ENCODE data around the gene CLDN34. TPM values are rescaled to one million over a fixed set of nuclear protein-coding genes. Genes with fewer than 3 reads are reported as not detected.

The CLDN34 gene
- total RNA-seq, 6 experiments from 2014 or later: 0.22 to 0.39 TPM; not detected in 4

DNA sequence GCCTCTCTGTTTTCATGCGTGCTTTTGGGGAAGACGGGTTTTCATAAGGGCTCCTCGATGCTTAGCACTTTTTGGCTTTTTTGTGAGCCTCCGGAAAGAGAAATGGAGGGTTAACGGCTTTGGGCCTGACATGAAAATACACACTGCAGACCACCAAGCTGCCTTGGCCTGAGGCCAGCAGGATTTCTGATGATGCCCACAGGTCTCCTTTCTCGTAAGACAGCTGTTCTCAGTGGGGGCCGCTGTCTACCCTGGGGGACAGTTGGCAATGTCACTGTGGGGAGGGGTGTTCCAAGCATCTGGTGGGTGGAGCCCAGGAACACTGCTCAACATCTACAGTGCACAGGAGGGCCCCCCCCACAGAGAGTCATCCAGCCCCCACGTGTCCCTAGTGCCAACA is 29.4 kb upstream of the CLDN34 start:
- Histone ChIP-seq H3K27me3 (no peaks in the 10 kb centered on the region), H3K9me3 (no peaks in the 10 kb centered on the region), H3K4me1 (no peaks in the 10 kb centered on the region), H3K36me3 (peaks cover 0 to 10% (median 2%) of the 10 kb centered on the region in 4 donors), H3K27ac (no peak overlapping the region), H3K4me3 (no peak overlapping the region)
- TF ChIP-seq, protein P1, sequence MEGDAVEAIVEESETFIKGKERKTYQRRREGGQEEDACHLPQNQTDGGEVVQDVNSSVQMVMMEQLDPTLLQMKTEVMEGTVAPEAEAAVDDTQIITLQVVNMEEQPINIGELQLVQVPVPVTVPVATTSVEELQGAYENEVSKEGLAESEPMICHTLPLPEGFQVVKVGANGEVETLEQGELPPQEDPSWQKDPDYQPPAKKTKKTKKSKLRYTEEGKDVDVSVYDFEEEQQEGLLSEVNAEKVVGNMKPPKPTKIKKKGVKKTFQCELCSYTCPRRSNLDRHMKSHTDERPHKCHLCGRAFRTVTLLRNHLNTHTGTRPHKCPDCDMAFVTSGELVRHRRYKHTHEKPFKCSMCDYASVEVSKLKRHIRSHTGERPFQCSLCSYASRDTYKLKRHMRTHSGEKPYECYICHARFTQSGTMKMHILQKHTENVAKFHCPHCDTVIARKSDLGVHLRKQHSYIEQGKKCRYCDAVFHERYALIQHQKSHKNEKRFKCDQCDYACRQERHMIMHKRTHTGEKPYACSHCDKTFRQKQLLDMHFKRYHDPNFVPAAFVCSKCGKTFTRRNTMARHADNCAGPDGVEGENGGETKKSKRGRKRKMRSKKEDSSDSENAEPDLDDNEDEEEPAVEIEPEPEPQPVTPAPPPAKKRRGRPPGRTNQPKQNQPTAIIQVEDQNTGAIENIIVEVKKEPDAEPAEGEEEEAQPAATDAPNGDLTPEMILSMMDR (IDR thresholded peaks at IDR 0.05): no peak
- TF ChIP-seq POLR2A (IDR thresholded peaks at IDR 0.05): no peak
- DNase-seq: no peak
- 74% methylated on average over 3 of the region's 8 CpGs for WGBS (ENCODE audit: insufficient coverage, low coverage, low lambda C conversion rate, missing lambda C conversion rate)
- ATAC-seq: no peak
- intact Hi-C loops (cut with DNase I): no loop called here

DNA sequence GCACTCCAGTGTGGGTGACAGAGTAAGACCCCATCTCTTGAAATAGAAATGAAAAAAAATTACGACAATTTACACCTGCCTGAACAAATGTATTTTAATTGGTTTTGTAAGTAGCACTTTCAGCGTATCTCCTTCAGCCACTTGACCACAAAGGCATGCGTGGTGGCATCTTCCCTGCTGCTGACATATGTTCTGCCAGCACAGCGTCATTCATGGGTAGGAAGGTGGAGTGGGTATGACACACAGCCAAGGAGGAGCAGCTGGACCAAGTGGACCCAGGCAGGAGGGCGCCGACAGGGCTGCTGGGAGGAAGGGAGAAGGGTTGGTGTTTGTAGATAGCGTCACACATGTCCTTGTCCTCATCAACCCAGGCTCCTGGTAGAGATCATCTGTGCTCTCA is 28.6 kb upstream of the CLDN34 start:
- TF ChIP-seq POLR2A (IDR thresholded peaks at IDR 0.05): no peak
- TF ChIP-seq, protein P1 (IDR thresholded peaks at IDR 0.05): no peak
- no peak overlapping the region for H3K27ac ChIP-seq
- H3K9me3 ChIP-seq: no peaks in the 10 kb centered on the region
- WGBS (ENCODE audit: insufficient coverage, low coverage, low lambda C conversion rate, missing lambda C conversion rate): 64% methylated on average over 3 of the region's 7 CpGs
- intact Hi-C loops (cut with DNase I): no loop called here
- DNase-seq (no peak), ATAC-seq (no peak)
- no peak overlapping the region for H3K4me3 ChIP-seq
- peaks cover 0 to 10% (median 2%) of the 10 kb centered on the region in 4 donors for H3K36me3 ChIP-seq
- H3K27me3 ChIP-seq: no peaks in the 10 kb centered on the region
- no peaks in the 10 kb centered on the region for H3K4me1 ChIP-seq

DNA sequence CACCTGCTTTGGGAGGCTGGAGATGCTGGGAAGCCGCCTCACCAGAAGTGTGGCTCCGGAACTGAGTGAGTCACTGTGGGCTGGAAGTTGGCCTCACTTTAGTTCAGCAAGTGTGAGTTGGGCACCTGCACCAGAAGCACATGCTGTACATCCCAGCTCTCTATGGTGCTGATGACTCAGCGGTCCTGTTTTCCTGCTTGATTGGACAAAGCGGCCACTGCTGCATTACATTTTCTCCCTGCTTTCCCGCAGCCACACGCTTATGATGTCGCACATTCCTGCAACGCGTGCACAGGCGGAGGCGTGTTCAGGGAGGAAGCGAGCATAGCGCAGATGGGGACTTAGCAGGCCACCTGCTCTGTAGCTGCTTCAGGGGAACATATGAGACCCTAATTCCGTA is 26.7 kb upstream of the CLDN34 start:
- Histone ChIP-seq H3K9me3 (no peaks in the 10 kb centered on the region), H3K36me3 (peaks cover 0 to 10% (median 2%) of the 10 kb centered on the region in 4 donors), H3K27me3 (no peaks in the 10 kb centered on the region), H3K4me1 (no peaks in the 10 kb centered on the region), H3K4me3 (no peak overlapping the region), H3K27ac (no peak overlapping the region)
- no peak for DNase-seq
- intact Hi-C loops (cut with DNase I): no loop called here
- TF ChIP-seq, protein P1 (IDR thresholded peaks at IDR 0.05): no peak
- TF ChIP-seq POLR2A (IDR thresholded peaks at IDR 0.05): no peak
- WGBS (ENCODE audit: insufficient coverage, low coverage, low lambda C conversion rate, missing lambda C conversion rate): 98% methylated on average over 9 of the region's 14 CpGs
- ATAC-seq: no peak

DNA sequence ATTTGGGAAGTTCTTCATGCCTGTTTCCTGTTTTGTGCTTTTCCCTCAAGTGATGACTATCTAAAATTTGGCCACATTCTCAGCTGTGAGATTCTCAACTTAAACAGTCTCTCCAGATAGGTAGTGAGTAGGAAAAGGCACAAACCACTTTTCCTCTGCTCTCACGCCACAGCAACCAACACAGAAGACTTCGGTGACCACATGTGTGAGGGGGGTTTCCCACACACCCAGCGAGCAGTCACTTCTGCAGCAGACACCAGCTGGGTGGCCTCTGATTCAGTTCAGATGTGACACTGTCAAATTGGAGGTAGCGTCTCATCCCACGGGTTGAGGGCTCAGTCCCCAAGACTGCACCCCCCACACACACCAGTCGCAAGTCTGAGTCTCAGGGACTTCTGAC is 25.1 kb upstream of the CLDN34 start:
- Histone ChIP-seq H3K4me3 (no peak overlapping the region), H3K27me3 (no peaks in the 10 kb centered on the region), H3K4me1 (no peaks in the 10 kb centered on the region), H3K9me3 (no peaks in the 10 kb centered on the region), H3K36me3 (peaks cover 0 to 10% (median 5%) of the 10 kb centered on the region in 4 donors), H3K27ac (no peak overlapping the region)
- TF ChIP-seq, protein P1 (IDR thresholded peaks at IDR 0.05): no peak
- ATAC-seq (peak in 1 of 4 donors; percentile 17), DNase-seq (no peak)
- intact Hi-C loops (cut with DNase I): no loop called here
- whole genome bisulfite sequencing (ENCODE audit: insufficient coverage, low coverage, low lambda C conversion rate, missing lambda C conversion rate): 42% methylated on average over 5 of the region's 6 CpGs

DNA sequence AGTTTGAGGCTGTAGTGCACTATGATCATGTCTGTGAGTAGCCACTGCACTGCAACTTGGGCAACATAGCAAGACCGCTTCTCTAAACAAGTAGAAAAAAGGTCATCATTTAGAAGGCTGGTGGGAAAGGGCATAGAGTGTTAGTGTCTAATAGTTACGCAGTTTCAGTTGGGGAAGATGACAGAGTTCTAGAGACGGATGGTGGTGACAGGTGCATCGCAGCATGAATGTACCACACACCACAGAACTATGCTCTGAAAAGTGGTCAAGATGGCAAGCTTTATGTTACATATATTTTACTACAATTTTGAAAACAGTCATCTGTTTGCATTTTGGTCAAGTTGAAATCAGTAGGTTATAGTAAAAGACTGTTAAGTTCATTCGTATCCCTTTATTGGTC is 23.7 kb upstream of the CLDN34 start:
- intact Hi-C loops (cut with DNase I): no loop called here

More for the DNA sequence above, 23.7 kb upstream of the CLDN34 start:
- TF ChIP-seq POLR2A (IDR thresholded peaks at IDR 0.05): no peak
- TF ChIP-seq, protein P1 (IDR thresholded peaks at IDR 0.05): no peak
- Histone ChIP-seq H3K9me3 (no peaks in the 10 kb centered on the region), H3K27ac (no peak overlapping the region), H3K4me1 (no peaks in the 10 kb centered on the region), H3K36me3 (peaks cover 0 to 10% (median 5%) of the 10 kb centered on the region in 4 donors), H3K4me3 (no peak overlapping the region), H3K27me3 (no peaks in the 10 kb centered on the region)
- ATAC-seq: no peak
- WGBS (ENCODE audit: insufficient coverage, low coverage, low lambda C conversion rate, missing lambda C conversion rate): 71% methylated on average over 5 of the region's 5 CpGs
- DNase-seq: no peak
